ENCODE measurements around the gene LARP4.
"Not testable (repeated sequence)": the region's sequence is repeated elsewhere in the genome, so short reads cannot be mapped to it uniquely, and the experiment has no call there.

Gene LARP4

DNA sequence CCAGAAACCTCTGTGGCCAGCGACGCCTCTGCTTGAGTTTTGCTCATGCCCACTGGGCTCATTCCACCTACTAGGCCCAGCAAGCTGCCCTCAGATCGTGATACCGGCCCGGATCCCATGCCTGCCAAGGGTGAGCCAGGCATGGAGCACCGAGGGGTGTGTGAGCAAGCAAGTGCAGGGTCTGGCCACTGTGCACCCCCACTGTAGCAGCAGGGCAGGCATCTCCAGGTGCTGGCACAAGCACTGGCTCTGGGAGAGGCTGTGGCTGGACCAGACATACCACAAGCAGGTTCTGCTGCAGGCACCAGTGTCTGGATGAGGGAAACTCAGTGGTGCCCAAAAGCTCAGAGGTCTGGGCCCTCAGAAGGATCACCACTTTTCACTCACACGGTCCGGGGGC lies 24.9 kb upstream of the LARP4 start:
- H3K9me3 ChIP-seq (ENCODE audit: control insufficient read depth, low read length) = no peaks in the 10 kb centered on the region
- H3K9ac ChIP-seq (ENCODE audit: low read length) = no peak overlapping the region
- no peaks in the 10 kb centered on the region for H3K27me3 ChIP-seq (replicated peaks; ENCODE audit: control insufficient read depth, insufficient read depth, low read length)
- DNase-seq (ENCODE audit: low read depth) = no peak
- H3K4me3 ChIP-seq (ENCODE audit: low read length) = no peak overlapping the region
- H3K36me3 ChIP-seq (ENCODE audit: control insufficient read depth, insufficient read depth, low read length, severe bottlenecking) = no peaks in the 10 kb centered on the region
- H3K4me1 ChIP-seq (ENCODE audit: control insufficient read depth, insufficient read depth, low read length) = no peaks in the 10 kb centered on the region

- H3K36me3 ChIP-seq (ENCODE audit: control insufficient read depth, insufficient read depth, low read length, severe bottlenecking) = no peaks in the 10 kb centered on the region
- H3K9me3 ChIP-seq (ENCODE audit: control insufficient read depth, low read length) = no peaks in the 10 kb centered on the region
- no peak overlapping the region for H3K9ac ChIP-seq (ENCODE audit: low read length)
- H3K4me1 ChIP-seq (ENCODE audit: control insufficient read depth, insufficient read depth, low read length) = no peaks in the 10 kb centered on the region
- no peak overlapping the region for H3K4me3 ChIP-seq (ENCODE audit: low read length)
- DNase-seq (ENCODE audit: low read depth) = no peak
- H3K27me3 ChIP-seq (replicated peaks; ENCODE audit: control insufficient read depth, insufficient read depth, low read length) = no peaks in the 10 kb centered on the region
These were observed 19.8 kb upstream of the LARP4 start for GRCh38 chr12:50380761-50381325.

- H3K4me1 ChIP-seq (ENCODE audit: control insufficient read depth, insufficient read depth, low read length) = peaks cover 21% of the 10 kb centered on the region
- H3K36me3 ChIP-seq (ENCODE audit: control insufficient read depth, insufficient read depth, low read length, severe bottlenecking) = no peaks in the 10 kb centered on the region
- DNase-seq (ENCODE audit: low read depth) = peak; percentile 59
- no peak overlapping the region for H3K4me3 ChIP-seq (ENCODE audit: low read length)
- H3K9me3 ChIP-seq (ENCODE audit: control insufficient read depth, low read length) = no peaks in the 10 kb centered on the region
- H3K27me3 ChIP-seq (replicated peaks; ENCODE audit: control insufficient read depth, insufficient read depth, low read length) = no peaks in the 10 kb centered on the region
- no peak overlapping the region for H3K9ac ChIP-seq (ENCODE audit: low read length)
These were observed 13.2 kb upstream of the LARP4 start for GRCh38 chr12:50387487-50387886.

- Histone ChIP-seq H3K4me3 (ENCODE audit: low read length) (no peak overlapping the region), H3K9me3 (ENCODE audit: control insufficient read depth, low read length) (no peaks in the 10 kb centered on the region), H3K9ac (ENCODE audit: low read length) (no peak overlapping the region), H3K4me1 (ENCODE audit: control insufficient read depth, insufficient read depth, low read length) (peaks cover 21% of the 10 kb centered on the region), H3K27me3 (replicated peaks; ENCODE audit: control insufficient read depth, insufficient read depth, low read length) (no peaks in the 10 kb centered on the region), H3K36me3 (ENCODE audit: control insufficient read depth, insufficient read depth, low read length, severe bottlenecking) (no peaks in the 10 kb centered on the region)
- peak; percentile 21 for DNase-seq (ENCODE audit: low read depth)
These were observed 12.7 kb upstream of the LARP4 start for GRCh38 chr12:50387972-50388478.

DNA sequence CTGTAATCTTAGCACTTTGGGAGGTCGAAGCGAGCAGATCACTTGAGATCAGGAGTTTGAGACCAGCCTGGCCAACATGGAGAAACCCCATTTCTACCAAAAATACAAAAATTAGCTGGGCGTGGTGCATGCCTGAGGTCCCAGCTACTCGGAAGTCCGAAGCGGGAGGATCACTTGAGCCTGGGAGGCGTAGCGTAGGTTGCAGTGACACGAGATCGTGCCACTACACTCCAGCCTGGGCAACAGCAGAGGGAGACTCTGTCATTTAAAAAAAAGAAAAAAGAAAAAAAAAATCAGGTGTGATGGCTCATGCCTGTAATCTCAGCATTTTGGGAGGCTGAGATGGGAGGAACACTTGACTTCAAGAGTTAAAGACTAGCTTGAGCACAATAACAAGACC lies 11.9 kb upstream of the LARP4 start:
- DNase-seq (ENCODE audit: low read depth); H3K9ac ChIP-seq (ENCODE audit: low read length); H3K27me3 ChIP-seq (replicated peaks; ENCODE audit: control insufficient read depth, insufficient read depth, low read length): not testable (repeated sequence)

DNA sequence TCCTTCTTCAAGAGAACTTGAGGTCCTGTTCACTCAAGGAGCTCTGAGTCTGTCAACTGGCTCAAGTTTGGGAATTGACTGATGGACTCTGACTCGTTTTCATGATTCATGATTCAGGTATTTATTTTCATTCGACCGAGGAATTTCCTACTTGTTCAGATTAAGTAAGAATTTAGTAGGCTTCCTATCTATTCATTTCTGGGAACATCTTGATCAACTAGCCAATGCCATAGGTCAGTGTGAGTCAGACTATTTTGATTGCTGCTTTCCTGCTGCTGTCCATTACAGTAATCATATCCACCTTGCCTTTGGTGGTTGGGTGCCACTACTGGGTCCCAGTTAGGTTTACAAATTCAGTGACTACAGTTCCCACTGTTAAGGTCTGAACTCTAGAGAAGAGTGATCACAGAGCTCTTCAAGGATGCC lies 10.4 kb upstream of the LARP4 start:
- Histone ChIP-seq H3K4me1 (ENCODE audit: control insufficient read depth, insufficient read depth, low read length) (peaks cover 21% of the 10 kb centered on the region), H3K9ac (ENCODE audit: low read length) (no peak overlapping the region), H3K4me3 (ENCODE audit: low read length) (no peak overlapping the region), H3K36me3 (ENCODE audit: control insufficient read depth, insufficient read depth, low read length, severe bottlenecking) (no peaks in the 10 kb centered on the region), H3K27me3 (replicated peaks; ENCODE audit: control insufficient read depth, insufficient read depth, low read length) (no peaks in the 10 kb centered on the region), H3K9me3 (ENCODE audit: control insufficient read depth, low read length) (no peaks in the 10 kb centered on the region)
- DNase-seq (ENCODE audit: low read depth) = peak; percentile 74

More for the DNA sequence above, 11.9 kb upstream of the LARP4 start:
- H3K36me3 ChIP-seq (ENCODE audit: control insufficient read depth, insufficient read depth, low read length, severe bottlenecking); H3K9me3 ChIP-seq (ENCODE audit: control insufficient read depth, low read length); H3K4me3 ChIP-seq (ENCODE audit: low read length): not testable (repeated sequence)
- H3K4me1 ChIP-seq (ENCODE audit: control insufficient read depth, insufficient read depth, low read length) = peaks cover 21% of the 10 kb centered on the region

GRCh38 chr12:50394469-50395029 lies 6.1 kb upstream of the LARP4 start:
- Histone ChIP-seq H3K4me1 (ENCODE audit: control insufficient read depth, insufficient read depth, low read length) (peaks cover 23% of the 10 kb centered on the region), H3K36me3 (ENCODE audit: control insufficient read depth, insufficient read depth, low read length, severe bottlenecking) (no peaks in the 10 kb centered on the region), H3K27me3 (replicated peaks; ENCODE audit: control insufficient read depth, insufficient read depth, low read length) (no peaks in the 10 kb centered on the region), H3K9me3 (ENCODE audit: control insufficient read depth, low read length) (no peaks in the 10 kb centered on the region), H3K9ac (ENCODE audit: low read length) (no peak overlapping the region), H3K4me3 (ENCODE audit: low read length) (no peak overlapping the region)
- no peak for DNase-seq (ENCODE audit: low read depth)

DNA sequence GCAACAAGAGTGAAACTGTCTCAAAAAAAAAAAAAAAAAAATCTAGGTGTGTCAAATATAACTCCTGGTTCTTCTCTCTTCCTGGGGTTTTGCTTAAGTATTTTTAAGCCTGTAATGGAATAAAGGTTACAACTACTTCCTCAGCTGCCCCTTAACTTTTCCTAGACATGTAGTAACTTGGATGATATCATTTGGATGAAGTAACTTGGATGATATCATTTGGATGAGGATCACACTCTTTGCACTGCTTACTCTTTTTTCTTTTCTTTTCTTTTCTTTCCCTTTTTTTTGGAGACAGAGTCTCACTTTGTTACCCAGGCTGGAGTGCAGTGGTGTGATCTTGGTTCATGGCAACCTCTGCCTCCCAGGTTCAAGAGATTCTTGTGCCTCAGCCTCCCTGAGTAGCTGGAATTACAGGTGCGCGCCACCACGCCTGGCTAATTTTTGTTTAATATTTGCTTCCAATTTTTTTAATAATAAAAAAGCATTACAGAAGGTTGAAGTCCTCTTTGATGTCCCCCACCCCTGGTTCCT lies 3.5 kb upstream of the LARP4 start:
- no peaks in the 10 kb centered on the region for H3K36me3 ChIP-seq (ENCODE audit: control insufficient read depth, insufficient read depth, low read length, severe bottlenecking)
- peaks cover 15% of the 10 kb centered on the region for H3K4me1 ChIP-seq (ENCODE audit: control insufficient read depth, insufficient read depth, low read length)
- no peak overlapping the region for H3K9ac ChIP-seq (ENCODE audit: low read length)
- H3K9me3 ChIP-seq (ENCODE audit: control insufficient read depth, low read length) = no peaks in the 10 kb centered on the region
- DNase-seq (ENCODE audit: low read depth) = no peak
- no peak overlapping the region for H3K4me3 ChIP-seq (ENCODE audit: low read length)
- H3K27me3 ChIP-seq (replicated peaks; ENCODE audit: control insufficient read depth, insufficient read depth, low read length) = no peaks in the 10 kb centered on the region

- no peak overlapping the region for H3K4me3 ChIP-seq (ENCODE audit: low read length)
- H3K9me3 ChIP-seq (ENCODE audit: control insufficient read depth, low read length) = no peaks in the 10 kb centered on the region
- no peaks in the 10 kb centered on the region for H3K36me3 ChIP-seq (ENCODE audit: control insufficient read depth, insufficient read depth, low read length, severe bottlenecking)
- no peak for DNase-seq (ENCODE audit: low read depth)
- H3K27me3 ChIP-seq (replicated peaks; ENCODE audit: control insufficient read depth, insufficient read depth, low read length) = no peaks in the 10 kb centered on the region
- H3K4me1 ChIP-seq (ENCODE audit: control insufficient read depth, insufficient read depth, low read length) = peaks cover 28% of the 10 kb centered on the region
- no peak overlapping the region for H3K9ac ChIP-seq (ENCODE audit: low read length)
These were observed 1.8 kb upstream of the LARP4 start for GRCh38 chr12:50398931-50399330.

- Histone ChIP-seq H3K27me3 (replicated peaks; ENCODE audit: control insufficient read depth, insufficient read depth, low read length) (no peaks in the 10 kb centered on the region), H3K4me1 (ENCODE audit: control insufficient read depth, insufficient read depth, low read length) (peaks cover 28% of the 10 kb centered on the region), H3K4me3 (ENCODE audit: low read length) (peak overlapping the region; percentile 99), H3K36me3 (ENCODE audit: control insufficient read depth, insufficient read depth, low read length, severe bottlenecking) (no peaks in the 10 kb centered on the region), H3K9me3 (ENCODE audit: control insufficient read depth, low read length) (no peaks in the 10 kb centered on the region), H3K9ac (ENCODE audit: low read length) (peak overlapping the region; percentile 99)
- no peak for DNase-seq (ENCODE audit: low read depth)
These were observed 514 bp upstream of the LARP4 start for GRCh38 chr12:50400104-50400637.

- H3K27me3 ChIP-seq (replicated peaks; ENCODE audit: control insufficient read depth, insufficient read depth, low read length) = no peaks in the 10 kb centered on the region
- peak overlapping the region; percentile 99 for H3K4me3 ChIP-seq (ENCODE audit: low read length)
- DNase-seq (ENCODE audit: low read depth) = peak; percentile 87
- H3K36me3 ChIP-seq (ENCODE audit: control insufficient read depth, insufficient read depth, low read length, severe bottlenecking) = no peaks in the 10 kb centered on the region
- peaks cover 25% of the 10 kb centered on the region for H3K4me1 ChIP-seq (ENCODE audit: control insufficient read depth, insufficient read depth, low read length)
- H3K9ac ChIP-seq (ENCODE audit: low read length) = peak overlapping the region; percentile 99
- H3K9me3 ChIP-seq (ENCODE audit: control insufficient read depth, low read length) = no peaks in the 10 kb centered on the region
These were observed 906 bp downstream of the LARP4 start for GRCh38 chr12:50401500-50402081.
